ENCODE data around the gene KRT26.

The KRT26 gene

GRCh38 chr17:40727447-40728231 is 44.4 kb downstream of the KRT26 start:
- no peak for DNase-seq (ENCODE audit: low spot score)

- DNase-seq (ENCODE audit: low spot score) = peak; percentile 22
Observed at GRCh38 chr17:40726919-40727318, 45.1 kb downstream of the KRT26 start.

GRCh38 chr17:40724656-40725055 is 47.3 kb downstream of the KRT26 start:
- no peak for DNase-seq (ENCODE audit: low spot score)

GRCh38 chr17:40722241-40722640 is 49.8 kb downstream of the KRT26 start:
- no peak for DNase-seq (ENCODE audit: low spot score)

DNA sequence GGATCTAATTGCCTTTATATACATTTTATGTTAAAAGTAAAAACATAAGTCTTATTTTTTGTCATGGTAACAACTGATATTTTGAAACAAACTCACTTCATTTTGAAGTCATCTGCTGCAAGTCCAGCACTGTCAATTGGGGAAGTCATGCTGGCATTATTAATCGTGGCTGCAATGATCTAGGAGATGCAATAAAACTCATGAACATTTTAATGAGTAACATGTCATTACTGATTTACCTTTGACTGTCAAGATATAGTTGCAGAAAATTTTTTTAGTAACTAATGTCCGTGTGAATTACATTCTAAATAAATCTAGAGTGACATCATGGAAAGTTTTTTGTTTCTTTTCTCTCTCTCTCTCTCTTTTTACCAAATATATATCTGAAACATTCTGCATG is 51.1 kb downstream of the KRT26 start:
- no peak for DNase-seq (ENCODE audit: low spot score)

GRCh38 chr17:40718930-40719329 is 53.1 kb downstream of the KRT26 start:
- no peak for DNase-seq (ENCODE audit: low spot score)

DNA sequence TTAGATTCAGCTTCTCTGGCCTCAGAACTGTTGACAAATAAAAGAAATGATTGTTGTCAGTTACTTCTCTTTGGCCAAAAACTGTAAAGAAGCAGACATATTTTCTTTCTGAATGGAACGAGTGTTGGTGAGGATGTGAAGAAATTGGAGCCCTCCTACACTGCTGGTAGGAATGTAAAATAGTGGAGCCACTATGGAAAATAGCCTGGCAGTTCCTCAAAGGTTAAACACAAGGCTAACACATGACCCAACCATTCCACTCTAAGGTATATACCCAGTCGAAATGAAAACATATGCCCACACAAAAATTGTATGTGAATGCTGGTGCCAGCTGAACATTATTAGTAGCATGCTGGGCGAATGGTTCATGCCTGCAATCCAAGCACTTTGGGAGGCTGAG is 54.2 kb downstream of the KRT26 start:
- DNase-seq (ENCODE audit: low spot score) = no peak
